ENCODE measurements around the gene CAMK1D.
"Not testable (repeated sequence)": the region's sequence is repeated elsewhere in the genome, so short reads cannot be mapped to it uniquely, and the experiment has no call there.

The CAMK1D gene

GRCh38 chr10:12341526-12341925, 7.8 kb upstream of the CAMK1D start:
- no peak for DNase-seq

- no peak for DNase-seq
Observed at GRCh38 chr10:12344375-12345110, 4.8 kb upstream of the CAMK1D start.

DNA sequence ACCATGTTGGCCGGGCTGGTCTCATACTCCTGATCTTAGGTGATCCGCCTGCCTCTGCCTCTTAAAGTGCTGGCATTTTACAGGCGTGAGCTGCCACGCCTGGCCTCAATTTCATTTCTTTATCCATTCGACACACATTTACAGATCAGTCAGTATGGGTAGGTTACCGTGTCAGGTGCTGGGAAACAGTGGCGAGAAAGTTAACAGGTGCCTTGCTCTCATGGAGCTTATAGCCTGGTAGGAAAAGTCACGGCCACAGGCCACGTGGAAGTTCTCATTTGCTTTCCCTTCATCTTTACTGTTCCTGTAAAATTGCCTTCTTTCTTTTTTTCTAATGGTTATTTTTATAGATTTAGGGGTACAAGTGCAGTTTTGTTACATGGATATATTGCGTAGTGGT, 2.6 kb upstream of the CAMK1D start:
- DNase-seq, result no peak

- no peak for DNase-seq
Observed at GRCh38 chr10:12348294-12348869, 965 bp upstream of the CAMK1D start.

DNA sequence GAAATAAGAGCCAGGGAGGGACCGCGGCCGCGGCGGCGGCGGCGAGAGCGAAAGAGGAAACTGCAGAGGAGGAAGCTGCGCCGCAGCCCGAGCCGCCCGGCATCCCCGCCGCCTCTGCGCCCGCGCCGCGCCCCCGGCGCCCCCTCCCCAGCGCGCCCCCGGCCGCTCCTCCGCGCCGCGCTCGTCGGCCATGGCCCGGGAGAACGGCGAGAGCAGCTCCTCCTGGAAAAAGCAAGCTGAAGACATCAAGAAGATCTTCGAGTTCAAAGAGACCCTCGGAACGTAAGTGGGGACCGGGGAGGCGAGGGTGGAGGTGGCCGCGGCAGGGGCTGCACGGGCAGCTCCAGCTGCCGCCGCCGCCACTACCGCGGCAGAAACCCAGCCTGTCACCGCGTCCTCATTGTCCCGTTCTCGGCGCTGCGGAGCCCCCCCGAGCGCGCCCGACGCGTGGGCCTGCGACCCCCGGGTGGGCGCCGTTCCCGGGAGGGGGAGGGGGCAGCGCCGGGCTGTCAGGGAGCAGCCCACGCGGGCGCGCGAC, 351 bp downstream of the CAMK1D start:
- no peak for DNase-seq

GRCh38 chr10:12350167-12350872, 973 bp downstream of the CAMK1D start:
- no peak for DNase-seq

DNA sequence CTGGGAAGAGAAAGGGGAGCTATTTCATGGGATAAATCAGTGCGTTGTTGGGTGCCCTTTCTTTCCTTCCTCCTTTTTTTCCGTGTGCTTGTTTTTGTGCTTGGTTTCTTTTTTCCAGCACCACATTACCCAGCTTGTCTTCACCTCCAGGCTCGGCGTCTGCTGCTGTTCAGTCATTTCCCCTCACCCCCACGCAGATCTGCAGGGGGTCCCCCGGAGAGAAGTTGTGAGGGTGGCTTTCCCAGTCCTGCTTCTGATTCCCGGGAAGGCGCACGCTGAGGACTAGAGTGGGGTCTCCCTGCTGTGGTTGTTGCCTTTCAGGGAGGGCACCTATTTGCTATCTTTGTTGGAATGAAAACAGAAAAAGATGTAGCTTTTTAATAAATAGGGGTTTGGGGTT, 1.6 kb downstream of the CAMK1D start:
- no peak for DNase-seq

DNA sequence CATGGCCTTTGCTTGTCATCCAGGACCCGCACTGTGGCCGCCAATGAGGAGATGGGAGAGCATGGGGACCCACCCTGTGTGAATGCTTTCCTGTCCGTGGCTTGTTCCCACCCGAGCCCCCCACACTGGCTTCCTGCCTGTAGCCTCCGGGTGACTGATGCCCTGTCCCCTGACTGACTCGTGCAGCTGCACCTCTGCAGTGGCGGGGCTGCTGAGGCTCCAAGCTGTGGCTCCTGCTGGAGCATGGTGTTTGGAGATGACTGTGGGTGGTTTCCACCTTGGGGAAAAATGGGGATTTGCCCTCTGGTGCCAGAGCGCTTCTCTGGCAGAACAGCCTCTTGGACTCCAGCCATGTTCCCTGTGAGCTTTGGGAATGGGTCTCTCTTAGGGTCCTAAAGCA, 2.1 kb downstream of the CAMK1D start:
- no peak for DNase-seq

DNA sequence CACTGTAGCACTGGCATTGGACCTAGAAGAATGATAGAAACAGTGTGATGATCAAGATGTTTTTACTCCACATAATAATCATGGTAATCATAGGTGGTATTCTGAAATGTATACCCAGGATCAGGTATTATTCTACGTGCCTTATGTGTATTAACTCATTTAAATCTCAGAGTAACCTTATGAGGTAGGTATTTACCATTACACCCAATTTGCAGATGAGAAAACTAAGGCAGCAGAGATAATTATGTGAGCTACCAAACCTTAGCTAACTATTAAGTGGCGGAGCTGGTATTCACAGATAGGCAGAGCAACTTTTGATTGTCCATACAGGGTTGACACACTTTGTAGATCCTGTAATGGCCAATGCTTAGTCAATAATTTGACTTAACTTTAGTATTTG, 2.5 kb downstream of the CAMK1D start:
- DNase-seq, result no peak

DNA sequence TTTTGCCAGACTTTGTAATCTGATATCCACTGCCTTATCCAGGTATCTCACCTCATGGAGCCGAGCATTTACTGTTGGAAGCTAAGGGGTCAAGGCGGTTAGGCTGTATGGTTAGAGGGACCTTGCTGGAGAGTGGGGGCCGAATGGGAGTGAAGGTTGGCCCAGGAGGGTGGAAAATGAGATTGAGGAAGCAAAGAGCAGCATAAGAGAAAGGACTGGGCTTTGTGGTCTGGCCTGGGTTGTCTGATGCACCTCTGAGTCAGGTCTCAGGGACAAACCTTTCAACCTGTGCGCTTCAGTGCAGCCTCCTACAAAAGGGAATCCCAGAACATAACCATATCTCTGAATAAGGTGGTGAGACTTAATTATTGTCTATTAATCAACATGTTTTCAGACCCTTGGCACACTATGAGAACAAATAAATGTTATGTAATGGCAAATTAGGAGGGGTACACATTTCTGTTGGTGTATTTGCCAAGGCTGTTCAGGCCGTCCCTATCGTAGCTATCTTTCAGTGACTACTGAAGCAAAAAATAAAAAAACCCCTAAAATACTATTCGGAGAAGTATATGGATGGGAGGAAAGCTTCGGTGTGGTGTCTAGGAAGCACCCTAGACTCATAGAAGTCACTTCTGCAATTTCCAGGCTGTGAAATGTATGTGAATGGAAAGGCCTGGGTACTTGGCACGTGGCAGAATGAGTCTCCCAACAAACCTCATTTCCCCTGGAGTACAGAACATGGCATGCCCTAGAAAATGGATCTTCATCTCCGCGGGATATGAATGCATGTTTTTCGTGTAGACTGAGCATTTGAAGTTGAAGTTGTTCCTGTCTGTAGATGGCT, 4.3 kb downstream of the CAMK1D start:
- no peak for DNase-seq

DNA sequence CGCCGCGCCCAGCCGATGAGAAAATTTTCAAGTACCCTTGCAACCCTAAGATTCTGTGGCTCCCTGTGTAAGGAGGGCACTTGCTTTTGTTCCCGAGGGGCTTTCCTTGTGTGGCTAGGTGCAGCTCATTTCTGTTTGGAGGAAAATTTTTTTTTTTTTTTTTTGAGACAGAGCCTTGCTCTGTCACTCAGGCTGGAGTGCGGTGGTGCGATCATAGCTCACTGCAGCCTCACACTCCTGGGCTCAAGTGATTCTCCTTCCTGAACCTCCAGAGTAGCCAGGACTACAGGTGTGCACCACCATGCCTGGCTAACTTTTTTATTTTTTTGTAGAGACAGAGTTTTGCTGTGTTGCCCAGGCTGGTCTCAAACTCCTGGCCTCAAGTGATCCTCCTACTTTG, 5.3 kb downstream of the CAMK1D start:
- not testable (repeated sequence) for DNase-seq

DNA sequence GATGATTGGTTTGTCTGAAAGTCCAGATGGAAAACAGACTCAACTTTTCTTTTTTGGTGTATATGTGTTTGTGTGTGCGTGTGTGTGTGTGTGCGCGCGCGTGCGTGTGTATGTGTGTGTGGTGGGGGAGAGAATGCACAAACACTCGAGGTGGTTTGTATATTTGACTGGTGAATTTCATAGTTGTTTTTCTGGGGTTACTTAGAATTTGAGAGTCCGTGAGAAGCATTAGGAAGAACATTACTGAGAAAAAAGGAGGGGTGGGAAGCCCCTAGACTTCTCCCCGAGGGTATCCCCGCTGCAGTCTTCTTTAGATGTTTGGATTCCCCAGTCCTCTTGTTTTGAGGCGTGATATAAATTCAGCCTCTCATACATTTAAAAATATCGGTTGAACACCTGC, 6.0 kb downstream of the CAMK1D start:
- DNase-seq, result no peak

DNA sequence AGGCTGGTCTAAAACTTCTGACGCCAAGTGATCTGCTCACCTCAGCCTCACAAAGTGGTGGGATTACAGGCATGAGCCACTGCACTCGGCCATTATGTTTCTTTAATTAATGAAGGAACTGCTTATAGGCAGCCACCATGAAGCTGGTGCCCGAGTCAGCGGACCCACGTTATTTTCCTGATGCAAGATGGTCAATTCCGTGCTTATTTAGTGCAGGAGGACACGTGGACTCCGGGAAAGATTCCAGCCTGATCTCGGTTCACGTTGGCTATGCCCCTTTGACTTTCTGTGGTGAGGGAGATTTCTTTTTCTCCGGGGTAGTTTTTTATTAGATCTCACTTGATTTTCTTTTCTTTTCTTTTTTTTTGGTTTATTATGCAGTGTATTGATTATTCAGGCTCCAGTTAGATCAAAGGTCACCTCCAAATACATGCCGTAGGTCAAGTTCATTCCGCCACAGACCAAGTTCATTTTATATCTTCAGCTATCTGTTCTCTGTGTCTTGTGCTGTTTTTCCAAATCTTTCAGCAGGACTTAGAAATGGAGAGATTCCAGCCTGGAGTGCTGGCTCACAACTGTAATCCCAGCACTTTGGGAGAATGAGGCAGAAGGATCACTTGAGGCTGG, 8.3 kb downstream of the CAMK1D start:
- no peak for DNase-seq

GRCh38 chr10:12358863-12359564, 9.7 kb downstream of the CAMK1D start:
- DNase-seq, result no peak

- no peak for DNase-seq
Observed at GRCh38 chr10:12360461-12360860, 11.1 kb downstream of the CAMK1D start.

DNA sequence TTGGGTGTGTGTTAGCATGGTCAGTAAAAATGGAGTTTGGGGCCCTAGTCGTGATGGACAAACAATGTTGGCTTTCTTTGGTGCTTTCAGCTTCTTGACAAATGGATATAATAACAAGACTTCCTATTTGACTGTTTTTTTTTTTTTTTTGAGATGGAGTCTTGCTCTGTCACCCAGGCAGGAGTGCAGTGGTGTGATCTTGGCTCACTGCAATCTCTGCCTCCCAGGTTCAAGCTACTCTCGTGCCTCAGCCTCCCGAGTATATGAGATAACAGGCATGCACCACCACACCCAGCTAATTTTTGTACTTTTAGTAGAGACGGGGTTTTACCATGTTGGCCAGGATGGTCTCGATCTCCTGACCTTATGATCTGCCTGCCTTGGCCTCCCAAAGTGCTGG, 11.8 kb downstream of the CAMK1D start:
- DNase-seq, result not testable (repeated sequence)

DNA sequence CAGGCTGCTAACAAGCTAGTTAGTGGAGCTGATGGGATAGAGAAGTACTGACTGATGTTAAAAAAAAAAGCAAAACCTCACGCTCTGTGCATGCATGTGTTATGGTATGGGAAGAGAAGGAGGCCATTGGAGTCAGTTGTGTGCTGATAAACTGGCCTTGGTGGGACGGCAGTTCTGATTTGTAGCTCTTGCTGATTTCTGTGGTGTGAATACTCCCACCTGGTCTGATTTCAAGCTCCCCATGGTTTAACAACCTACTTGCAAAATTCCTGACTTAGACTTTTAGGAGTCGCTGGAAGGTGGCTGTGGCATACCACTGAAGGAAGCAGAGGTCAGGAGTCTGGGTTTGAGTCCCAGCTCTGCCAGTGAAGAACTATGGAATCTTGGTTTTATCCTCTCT, 15.2 kb downstream of the CAMK1D start:
- DNase-seq, result no peak

- no peak for DNase-seq
Observed at GRCh38 chr10:12367272-12367671, 17.9 kb downstream of the CAMK1D start.

- no peak for DNase-seq
Observed at GRCh38 chr10:12369982-12370381, 20.6 kb downstream of the CAMK1D start.

DNA sequence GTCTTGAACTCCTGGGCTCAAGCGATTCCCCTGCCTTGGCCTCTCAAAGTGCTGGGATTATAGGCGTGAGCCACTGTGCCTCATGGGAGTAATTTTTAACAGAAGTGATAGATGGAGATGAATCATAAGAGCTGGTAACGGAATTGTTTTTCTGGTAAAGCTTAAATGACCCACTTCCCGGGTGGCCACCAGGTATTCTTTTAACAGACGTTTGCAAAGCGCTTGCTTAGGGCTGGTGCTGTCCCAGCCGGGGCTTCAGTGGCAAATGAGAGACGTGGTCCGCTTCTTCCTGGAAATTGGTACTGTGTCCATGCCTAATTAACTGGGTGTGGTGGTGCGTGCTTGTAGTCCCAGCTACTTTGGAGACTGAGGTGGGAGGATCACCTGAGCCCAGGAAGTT, 23.5 kb downstream of the CAMK1D start:
- no peak for DNase-seq

GRCh38 chr10:12375076-12375504, 25.7 kb downstream of the CAMK1D start:
- DNase-seq, result no peak

GRCh38 chr10:12376211-12376610, 26.9 kb downstream of the CAMK1D start:
- no peak for DNase-seq
